ENCODE data around the gene SLAMF8.

SLAMF8 gene

DNA sequence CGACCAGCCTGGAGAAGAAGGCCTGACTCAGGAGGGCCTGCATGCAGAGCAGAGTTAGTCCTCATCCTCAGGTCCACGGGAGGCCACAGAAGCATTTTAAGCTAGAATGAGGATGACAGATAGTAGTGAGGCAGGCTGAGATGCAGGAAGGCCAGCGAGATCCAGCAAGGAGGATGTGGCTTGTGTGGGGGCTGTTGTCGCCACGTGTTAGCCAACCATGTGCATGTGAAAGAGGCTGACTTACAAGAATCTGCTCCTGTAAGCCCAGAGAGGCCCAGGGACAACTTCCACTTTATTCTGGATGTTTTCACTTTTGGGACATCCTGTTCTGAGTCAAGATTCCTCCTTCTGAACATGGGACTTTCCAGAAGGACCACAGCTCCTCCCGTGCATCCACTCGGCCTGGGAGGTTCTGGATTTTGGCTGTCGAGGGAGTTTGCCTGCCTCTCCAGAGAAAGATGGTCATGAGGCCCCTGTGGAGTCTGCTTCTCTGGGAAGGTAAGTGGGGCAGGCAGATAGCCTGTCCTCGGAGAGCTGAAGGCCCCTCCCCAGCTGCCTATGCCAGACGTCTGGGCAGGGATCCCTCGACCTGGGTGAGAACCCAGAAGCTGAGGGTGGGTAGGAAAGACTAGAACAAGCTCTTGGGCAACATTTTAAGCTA lies at the start of gene SLAMF8:
SLAMF8 (plus strand) TSS at position 433 of the 661 bp plus-strand sequence; CDS start at position 459, 26 bp downstream.
- DNase-seq, result no peak

DNA sequence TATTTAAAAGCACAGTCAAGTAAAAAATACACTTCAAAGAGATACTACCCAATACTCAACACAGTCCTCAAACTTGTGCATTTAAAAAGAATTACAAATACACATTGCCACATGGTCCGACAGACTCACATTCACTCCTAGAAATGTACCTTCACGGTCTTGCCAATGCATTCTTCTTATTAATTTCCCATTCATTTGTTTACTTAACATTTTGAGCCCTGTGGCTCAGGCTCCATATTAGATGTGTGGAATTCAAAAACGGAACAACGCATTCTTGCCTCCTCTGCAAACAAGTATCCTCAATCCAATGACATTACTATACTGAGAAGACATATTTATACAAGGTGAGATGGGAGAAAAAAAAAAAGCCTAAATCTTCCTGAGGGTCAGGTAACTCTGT lies 48.4 kb upstream of the SLAMF8 start:
- DNase-seq, result no peak

DNA sequence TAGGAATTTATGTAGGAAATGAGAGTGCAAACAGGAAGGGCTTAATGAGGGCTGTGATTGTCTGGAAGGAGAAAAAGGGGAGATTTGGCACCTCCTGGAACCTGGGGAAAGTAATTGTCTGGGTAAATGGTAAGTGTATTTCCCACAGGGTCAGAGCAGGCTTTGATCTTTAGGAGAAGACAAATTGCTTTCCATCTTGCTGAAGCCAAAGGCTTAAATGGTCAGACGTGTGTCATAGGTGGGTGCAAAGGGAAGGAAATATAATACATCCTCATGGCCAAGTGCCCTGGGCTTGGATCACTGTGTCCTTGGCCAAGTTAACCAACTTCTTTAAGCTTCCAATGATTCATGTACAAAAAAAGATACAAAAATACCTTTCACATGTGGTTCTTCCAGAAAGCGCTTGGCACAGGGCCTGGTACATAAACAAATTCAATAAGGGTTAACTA lies 47.2 kb upstream of the SLAMF8 start:
- DNase-seq, result no peak

DNA sequence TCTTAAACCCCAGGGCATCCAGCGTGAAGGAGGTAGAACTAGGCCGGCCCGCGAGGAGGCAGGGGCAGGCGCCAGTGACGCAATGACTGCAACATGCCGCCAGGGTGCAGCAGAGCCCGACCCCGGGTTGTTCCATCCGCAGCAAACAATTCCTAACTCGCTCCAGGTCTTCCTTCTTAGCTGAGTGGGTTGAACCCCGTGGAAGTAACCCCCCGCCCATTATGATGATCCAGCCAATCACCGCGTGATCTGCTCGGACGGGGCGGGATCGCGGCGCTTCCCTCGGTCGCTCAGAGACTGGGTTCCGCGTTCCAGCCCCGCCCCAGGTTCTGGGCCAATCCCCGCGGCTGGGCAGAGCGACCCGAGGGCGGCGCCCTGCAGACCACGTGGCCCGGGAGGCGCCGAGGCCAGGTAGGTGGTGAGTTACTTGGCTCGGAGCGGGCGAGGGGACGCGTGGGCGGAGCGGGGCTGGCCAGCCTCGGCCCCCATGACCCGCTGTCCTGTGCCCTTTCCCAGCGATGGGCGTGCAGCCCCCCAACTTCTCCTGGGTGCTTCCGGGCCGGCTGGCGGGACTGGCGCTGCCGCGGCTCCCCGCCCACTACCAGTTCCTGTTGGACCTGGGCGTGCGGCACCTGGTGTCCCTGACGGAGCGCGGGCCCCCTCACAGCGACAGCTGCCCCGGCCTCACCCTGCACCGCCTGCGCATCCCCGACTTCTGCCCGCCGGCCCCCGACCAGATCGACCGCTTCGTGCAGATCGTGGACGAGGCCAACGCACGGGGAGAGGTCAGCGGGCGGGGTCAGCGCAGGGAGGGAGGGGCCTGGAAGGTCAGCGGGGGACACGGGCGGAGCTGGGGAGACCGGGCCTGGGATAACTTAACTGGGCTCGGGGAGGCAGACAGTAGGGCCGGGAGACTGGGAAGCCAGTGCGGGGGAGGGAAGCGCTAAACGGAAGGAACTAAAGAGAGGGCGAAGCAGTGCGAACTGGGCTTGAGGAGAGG lies 45.8 kb upstream of the SLAMF8 start, which contains the start of gene DUSP23:
DUSP23 (plus strand) TSS at position 380 of the 1,000 bp plus-strand sequence; CDS start at position 519, 139 bp downstream.
- peak; percentile 97 for DNase-seq

DNA sequence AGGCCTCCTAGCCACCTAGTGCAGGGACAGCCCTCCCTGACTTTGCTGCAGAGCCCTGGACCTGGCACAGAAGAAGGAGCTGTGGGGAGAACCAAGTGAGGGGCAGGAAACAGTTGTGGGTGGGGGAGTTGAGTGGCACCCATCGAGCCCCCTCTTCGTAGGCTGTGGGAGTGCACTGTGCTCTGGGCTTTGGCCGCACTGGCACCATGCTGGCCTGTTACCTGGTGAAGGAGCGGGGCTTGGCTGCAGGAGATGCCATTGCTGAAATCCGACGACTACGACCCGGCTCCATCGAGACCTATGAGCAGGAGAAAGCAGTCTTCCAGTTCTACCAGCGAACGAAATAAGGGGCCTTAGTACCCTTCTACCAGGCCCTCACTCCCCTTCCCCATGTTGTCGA lies 44.7 kb upstream of the SLAMF8 start:
- DNase-seq, result no peak

DNA sequence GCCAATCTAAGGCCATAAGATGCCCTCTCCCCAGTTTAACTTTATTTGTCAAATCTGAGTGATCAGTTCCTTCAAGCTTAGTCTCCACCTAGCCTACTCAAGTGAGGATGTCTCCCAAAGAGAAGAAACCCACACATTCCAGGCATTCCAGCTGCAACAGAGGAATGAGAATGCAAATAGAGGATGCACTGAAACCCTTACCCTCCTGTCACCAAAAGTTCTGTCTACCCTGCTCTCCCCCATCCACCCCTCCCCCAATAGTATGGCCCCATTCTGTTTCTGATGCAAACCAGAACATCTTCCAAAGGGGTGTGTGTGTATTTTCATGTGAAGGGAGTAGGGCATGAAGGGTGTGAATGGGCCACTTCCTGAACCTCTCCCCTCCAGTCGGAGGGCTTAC lies 42.9 kb upstream of the SLAMF8 start:
- no peak for DNase-seq

DNA sequence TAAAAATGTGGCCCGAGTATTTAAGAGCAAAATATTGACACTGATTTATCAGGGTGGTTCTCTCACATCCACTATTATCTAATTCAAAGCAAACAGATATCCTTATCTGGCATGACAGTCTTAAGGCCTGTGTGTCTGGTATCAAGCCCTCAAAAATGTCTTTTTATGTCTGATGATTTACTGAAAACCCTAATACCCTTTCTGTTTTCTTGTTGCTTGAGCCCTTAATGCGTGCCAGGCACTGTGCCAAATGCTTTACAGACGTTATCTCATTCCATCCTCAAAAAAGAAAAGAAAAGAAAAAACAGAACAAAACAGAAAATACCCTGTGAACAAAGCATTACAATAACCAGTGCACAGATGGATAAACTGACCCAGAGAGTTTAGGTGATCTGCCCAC lies 40.2 kb upstream of the SLAMF8 start:
- no peak for DNase-seq

DNA sequence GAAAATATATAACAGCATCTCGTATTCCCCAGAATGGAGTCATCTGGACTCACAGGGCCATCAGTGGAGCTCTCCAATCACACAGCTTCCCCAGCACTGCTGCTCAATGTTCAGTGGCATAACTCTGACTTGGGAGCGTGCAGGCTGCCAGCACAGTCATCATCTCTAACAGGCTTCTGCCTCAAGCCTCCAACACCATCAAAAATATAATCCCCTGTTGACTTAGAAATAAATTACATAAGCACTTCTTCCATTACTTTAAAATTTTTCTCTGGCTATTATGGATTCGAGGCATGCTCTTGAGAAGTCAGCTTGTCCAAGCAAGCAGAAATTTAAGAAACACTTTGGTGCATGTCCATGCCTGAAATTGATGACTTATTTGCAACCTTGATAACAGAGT lies 39.7 kb upstream of the SLAMF8 start:
- DNase-seq, result no peak

DNA sequence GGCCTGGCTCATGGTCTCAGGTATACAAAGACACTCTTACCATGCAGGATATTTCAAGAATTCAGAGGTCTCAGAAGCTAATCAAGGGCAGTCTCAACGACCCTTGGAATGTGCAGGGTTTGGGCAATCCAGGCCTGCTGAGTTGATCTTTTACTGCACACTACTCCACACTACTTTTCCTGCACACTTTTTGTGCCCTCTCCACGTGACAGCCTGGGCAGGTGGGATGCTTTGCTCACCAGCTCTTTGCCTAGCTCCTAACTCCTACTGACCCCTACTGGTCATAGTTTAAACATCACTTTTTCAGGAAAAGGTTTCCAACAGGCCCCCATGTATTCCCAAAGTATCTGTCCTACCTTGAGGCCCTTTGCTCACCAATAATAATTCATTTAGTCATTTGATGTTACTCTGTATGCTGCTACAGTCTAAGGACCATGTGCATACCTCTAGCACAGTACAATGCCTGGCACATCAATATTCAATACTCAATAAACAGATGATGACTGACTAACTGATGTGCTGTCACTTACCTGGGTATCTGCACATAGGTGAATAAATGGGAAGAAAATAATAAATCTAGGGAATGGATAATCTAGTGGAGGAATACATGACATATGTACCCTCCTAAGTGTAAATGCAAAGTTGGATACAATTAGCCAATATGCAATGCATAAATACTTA lies 36.3 kb upstream of the SLAMF8 start:
- peak; percentile 19 for DNase-seq

DNA sequence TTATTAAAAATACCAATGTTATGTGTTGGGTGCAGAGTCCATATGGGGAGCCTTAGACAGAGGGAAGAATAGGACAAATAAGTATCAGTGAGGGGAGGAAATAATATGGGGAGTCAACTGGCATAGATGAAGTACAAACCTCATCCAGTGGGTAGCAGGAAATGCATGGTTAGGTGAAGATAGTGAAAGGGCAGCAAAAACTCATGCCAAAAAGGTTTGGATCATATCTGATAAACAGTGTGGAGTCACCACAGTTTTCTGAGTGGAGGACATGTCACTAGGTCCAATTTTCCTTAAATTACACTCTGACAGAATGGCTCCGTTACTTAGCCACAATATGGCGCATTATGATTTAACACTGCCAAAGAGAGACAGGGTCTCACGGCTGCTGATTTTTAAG lies 35.6 kb upstream of the SLAMF8 start:
- no peak for DNase-seq

DNA sequence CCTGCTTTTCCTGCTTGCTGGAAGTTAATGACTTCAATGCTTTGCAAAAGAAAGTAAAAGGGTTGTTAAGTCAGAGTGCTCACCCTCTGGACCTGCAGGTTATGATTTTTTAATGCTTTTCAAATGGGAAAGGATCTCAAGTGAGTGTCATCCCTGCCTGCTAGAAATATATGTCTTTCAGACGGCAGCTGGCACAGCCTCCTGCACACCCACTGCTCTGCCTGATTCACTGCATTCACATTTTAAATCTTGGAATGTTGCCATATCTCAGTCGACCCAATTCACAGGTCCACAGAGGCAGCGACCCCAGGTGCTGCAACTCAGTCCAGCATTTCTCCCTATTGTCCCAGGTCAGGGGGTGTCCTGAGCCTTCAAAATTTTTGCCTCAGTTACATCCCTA lies 35.2 kb upstream of the SLAMF8 start:
- no peak for DNase-seq

DNA sequence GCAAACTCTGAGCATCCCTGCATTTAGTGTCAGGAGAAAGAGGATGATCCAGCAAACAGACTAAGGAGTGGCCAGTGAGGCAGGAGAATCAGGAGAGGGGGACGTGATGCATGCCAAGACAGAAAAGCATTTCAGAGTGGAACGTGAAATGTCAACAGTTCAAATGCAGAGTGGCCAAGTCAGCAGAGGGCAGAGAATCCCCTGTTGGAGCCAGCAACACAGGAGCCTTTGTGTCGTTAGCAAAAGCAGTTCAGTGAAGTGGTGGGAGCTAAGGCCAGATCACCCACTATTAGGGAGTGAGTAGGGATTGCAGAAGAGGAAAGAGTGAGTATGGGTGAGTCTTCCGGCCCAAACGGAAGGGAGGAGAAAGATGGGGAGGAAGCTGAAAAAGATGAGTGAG lies 31.1 kb upstream of the SLAMF8 start:
- DNase-seq, result no peak

DNA sequence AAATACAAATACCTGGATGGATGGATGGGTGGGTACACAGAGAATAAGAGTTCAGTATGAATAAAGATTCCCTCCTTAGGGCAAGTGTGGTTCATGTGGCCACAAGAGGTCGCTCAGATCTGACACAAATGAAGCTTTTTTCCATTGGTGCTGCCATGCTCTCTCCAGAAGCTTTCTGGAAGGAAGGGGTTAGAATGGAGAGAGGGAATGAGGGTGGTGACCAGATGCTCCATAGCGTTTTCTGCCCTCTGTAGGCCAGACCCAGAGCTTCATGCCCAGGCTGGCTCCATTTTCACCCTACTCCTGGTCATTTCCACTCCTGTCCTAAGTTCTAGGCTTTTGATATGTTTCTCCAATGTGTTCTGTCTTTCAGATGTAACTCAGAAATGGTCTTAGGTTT lies 27.8 kb upstream of the SLAMF8 start:
- DNase-seq, result peak; percentile 88

DNA sequence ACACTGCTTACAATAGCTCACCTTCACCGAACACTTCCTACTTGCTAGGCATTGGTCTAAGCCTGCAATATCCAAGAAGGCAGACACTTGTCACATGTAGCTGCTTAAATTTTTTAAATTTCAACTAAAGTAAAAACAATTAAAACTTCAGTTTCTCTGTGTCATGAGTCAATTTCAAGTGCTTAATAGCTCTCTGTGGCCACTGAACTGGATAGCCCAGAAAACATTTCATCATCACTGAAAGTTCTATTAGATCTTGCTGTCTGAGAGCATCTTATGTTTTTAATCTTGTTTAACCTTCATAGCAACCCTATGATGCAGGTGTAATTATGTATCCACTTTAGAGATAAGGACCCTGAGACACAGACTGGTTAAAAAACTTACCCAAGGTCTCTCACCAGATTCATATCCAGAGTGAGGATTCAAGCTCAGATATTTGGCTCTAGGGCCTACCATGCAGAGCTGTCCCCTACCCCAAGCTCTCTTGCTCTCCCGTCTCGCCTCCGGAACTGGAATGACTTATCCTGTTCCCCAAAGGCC lies 27.2 kb upstream of the SLAMF8 start:
- DNase-seq, result no peak

DNA sequence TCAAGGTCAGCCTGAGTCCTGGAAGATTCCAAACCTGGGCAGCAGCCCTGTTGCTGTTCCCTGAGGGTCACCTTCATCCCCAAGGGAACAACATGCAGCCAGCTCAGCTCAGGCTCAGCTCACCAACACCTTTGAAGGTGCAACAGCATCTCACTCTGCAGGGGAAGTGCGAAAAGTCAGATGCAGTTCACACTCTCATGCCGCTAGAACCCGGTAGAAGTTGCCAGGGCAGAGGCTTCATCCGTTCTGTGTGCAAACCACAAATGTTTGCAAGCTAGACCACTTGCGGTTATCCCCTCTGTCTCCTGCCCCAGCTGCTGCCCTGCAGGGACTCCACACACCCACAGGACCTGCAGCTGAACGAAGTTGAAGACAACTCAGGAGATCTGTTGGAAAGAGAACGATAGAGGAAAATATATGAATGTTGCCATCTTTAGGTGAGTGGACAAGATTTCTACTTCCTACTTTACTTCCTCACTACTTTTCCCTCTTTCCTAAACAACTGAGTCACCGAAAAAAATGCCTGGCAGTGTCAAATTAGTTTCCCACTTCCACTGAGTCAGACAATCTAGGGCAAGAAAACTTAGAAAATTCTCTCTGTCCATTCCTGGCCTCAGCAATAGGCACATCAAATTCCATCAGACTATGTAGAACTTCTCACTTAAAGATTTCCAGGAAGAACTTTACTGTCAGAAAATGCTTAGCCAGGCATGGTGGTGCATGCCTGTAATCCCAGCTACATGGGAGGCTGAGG lies 26.3 kb upstream of the SLAMF8 start:
- DNase-seq, result no peak

DNA sequence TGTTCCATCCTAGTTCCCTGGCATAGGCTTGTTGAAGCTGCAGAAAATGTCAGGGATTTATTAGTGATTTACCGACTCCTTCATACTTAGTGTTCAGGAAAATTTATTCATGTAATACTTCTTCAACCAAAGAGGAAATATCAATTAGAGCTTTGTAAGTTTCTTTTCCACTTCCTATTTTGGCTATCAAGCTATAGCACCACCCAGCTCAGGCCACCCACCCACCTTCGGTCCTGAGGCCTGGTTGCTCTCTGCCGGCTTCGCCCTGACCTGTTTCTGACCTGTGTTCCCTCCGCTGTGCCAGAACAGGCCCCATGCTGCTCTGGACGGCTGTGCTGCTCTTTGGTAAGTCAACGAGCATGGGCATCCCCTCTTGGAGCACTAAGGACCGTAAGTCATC lies 24.6 kb upstream of the SLAMF8 start, which contains the start of gene FCRL6:
FCRL6 (plus strand) TSS at position 250 of the 400 bp plus-strand sequence; CDS start at position 315, 65 bp downstream.
- no peak for DNase-seq

DNA sequence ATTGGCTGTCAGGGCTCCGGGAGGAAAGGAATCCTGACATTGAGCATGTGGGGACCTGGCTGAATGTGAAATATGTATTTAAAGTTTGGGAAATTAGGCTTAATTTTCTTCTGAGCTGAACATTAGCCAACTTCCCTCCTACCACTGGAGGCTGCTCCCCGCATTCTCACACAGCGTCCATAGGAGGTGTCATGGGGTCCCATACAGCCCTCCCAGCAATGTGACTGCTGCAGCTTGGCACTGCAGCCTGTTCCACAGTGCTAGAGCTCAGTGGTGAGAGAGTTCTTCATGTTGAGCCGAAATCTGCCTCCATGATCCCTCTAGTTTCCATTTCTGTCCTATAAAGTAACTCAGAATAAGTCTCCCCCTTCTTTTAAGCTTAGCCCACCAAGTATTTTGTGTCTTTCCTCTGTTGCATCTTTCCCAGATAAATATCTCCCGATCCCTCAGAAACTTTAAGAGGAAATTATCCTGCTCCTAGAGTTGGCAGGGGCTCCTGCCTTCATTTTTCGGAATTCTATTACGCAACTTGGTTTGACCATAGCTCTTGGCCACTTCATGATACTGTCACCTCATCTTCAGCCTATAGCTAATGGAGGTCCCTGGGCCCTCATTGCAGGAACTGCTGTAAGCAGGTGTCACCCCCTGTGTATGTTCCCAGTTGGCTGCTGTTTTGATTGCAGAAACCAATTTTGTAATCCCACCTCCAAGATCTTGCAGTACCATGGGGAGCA lies 22.6 kb upstream of the SLAMF8 start:
- DNase-seq, result no peak

DNA sequence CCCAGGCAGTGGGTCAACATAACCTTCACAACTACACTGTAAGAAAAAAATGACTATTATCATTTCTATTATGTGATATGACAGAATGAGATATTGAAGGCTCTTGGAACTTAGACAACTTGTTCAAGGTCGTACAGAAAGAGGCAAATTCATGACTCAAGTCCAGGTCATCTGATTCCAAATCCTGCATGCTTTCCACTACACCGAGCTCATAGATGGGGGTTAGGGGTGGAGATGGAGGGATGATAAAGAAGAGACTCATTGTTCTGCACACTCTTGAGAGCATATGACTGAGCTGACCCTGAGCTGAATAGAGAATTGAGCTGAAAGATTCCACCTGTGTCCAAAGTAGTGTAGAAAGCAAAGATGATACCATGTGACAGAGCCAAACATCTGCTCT lies 21.7 kb upstream of the SLAMF8 start:
- DNase-seq, result no peak

DNA sequence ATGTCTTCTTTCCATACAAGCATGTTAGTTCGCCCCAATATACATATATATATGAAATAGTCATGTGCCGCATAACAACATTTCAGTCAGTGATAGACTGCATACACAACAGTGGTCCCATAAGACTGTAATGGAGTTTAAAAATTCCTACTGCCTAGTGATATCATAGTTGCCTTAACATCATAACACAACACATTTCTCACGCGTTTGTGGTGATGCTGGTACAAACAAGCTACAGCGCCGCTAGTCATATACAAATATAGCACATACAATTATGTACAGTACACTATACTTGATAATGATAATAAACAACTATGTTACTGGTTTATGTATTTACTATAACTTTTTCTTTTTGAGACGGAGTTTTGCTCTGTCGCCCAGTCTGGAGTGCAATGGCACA lies 10.7 kb upstream of the SLAMF8 start:
- no peak for DNase-seq

DNA sequence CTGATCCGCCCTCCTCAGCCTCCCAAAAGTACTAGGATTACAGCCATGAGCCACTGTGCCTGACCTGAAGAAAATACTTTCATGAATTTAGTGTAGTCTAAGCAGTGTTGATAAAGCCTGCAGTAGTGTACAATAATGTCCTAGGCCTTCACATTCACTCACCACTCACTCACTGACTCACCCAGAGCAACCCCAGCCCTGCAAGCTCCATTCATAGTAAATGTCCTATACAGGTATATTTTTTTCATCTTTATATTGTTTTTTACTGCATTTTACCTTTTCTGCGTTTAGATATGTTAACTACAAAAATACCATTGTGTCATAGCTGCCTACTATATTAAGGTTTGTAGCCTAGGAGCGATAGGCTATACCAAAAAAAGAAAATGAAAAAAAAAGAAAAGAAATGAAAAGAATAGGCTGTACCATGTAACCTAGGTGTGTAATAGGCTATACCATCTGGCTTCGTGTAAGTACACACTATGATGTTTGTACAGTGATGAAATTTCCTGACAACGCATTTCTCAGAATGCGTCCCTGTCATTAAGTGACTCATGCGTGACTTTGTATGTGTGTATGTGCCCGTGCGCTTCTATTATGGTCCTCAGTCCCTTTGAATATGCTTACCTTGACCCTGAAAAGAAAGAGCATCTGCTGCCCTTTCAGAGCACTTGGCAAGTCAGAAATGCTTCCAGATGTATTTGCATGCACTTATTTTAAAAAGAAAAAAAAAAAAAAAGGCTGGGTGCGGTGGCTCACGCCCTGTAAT lies 9.2 kb upstream of the SLAMF8 start:
- no peak for DNase-seq
